ENCODE measurements around the gene ISL1.

- TF ChIP-seq TAF1 (conservative IDR thresholded peaks at IDR 0.05) (no peak), CTCF (IDR thresholded peaks at IDR 0.05; ENCODE audit: low read depth, low read length, missing input control) (no peak), RAD21 (IDR thresholded peaks at IDR 0.05) (no peak), ATF3 (IDR thresholded peaks at IDR 0.05) (no peak), EGR1 (IDR thresholded peaks at IDR 0.05; ENCODE audit: low read depth in 2 of 2) (no peak), MAX (IDR thresholded peaks at IDR 0.05) (no peak), RXRA (IDR thresholded peaks at IDR 0.05) (no peak), JUND (IDR thresholded peaks at IDR 0.05) (no peak), FOXA2 (IDR thresholded peaks at IDR 0.05) (no peak), GABPA (IDR thresholded peaks at IDR 0.05 in 1 of 2, conservative IDR thresholded peaks at IDR 0.05 in 1 of 2) (no peak), NR2F2 (IDR thresholded peaks at IDR 0.05) (no peak), FOXA1 (IDR thresholded peaks at IDR 0.05) (no peak)
- TF ChIP-seq, protein P1, sequence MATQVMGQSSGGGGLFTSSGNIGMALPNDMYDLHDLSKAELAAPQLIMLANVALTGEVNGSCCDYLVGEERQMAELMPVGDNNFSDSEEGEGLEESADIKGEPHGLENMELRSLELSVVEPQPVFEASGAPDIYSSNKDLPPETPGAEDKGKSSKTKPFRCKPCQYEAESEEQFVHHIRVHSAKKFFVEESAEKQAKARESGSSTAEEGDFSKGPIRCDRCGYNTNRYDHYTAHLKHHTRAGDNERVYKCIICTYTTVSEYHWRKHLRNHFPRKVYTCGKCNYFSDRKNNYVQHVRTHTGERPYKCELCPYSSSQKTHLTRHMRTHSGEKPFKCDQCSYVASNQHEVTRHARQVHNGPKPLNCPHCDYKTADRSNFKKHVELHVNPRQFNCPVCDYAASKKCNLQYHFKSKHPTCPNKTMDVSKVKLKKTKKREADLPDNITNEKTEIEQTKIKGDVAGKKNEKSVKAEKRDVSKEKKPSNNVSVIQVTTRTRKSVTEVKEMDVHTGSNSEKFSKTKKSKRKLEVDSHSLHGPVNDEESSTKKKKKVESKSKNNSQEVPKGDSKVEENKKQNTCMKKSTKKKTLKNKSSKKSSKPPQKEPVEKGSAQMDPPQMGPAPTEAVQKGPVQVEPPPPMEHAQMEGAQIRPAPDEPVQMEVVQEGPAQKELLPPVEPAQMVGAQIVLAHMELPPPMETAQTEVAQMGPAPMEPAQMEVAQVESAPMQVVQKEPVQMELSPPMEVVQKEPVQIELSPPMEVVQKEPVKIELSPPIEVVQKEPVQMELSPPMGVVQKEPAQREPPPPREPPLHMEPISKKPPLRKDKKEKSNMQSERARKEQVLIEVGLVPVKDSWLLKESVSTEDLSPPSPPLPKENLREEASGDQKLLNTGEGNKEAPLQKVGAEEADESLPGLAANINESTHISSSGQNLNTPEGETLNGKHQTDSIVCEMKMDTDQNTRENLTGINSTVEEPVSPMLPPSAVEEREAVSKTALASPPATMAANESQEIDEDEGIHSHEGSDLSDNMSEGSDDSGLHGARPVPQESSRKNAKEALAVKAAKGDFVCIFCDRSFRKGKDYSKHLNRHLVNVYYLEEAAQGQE (IDR thresholded peaks at IDR 0.05), result no peak
- TF ChIP-seq, protein P2, sequence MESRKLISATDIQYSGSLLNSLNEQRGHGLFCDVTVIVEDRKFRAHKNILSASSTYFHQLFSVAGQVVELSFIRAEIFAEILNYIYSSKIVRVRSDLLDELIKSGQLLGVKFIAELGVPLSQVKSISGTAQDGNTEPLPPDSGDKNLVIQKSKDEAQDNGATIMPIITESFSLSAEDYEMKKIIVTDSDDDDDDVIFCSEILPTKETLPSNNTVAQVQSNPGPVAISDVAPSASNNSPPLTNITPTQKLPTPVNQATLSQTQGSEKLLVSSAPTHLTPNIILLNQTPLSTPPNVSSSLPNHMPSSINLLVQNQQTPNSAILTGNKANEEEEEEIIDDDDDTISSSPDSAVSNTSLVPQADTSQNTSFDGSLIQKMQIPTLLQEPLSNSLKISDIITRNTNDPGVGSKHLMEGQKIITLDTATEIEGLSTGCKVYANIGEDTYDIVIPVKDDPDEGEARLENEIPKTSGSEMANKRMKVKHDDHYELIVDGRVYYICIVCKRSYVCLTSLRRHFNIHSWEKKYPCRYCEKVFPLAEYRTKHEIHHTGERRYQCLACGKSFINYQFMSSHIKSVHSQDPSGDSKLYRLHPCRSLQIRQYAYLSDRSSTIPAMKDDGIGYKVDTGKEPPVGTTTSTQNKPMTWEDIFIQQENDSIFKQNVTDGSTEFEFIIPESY (IDR thresholded peaks at IDR 0.05), result no peak
Measured at GRCh38 chr5:51433052-51433710, 49.9 kb downstream of the ISL1 start.
